PC-9 (cell line): ENCODE results near the gene FKBP1C. TPM values are rescaled to one million over a fixed set of nuclear protein-coding genes. Genes with fewer than 3 reads are reported as not detected.

Source experiments
- BruUV-seq: library from RNA; stranded (reverse); fragments of 400-500 nt; replicated peaks from 2 replicates; lab custom pipeline; 2021; lab: Mats Ljungman, UMichigan
- CTCF ChIA-PET: fragments of 300-600 bp; sonication (Branson Sonifier 250); formaldehyde crosslinking; loops from one replicate; lab custom pipeline; 2022; ENCODE audit warnings: antibody characterized with exemption; lab: Charles Lee
- POLR2A ChIA-PET: fragments of 300-600 bp; sonication (Branson Sonifier 250); formaldehyde crosslinking; loops from one replicate; lab custom pipeline; 2022; ENCODE audit warnings: antibody characterized with exemption; ENCODE audit not compliant: unreplicated experiment; lab: Charles Lee
- DNase-seq, 2 experiments: peaks; one replicate each; pipeline versions ENCODE4 v3.0.0 to v3.0.0-alpha.2; 2015 to 2022; ENCODE audit warnings: mixed read lengths in 1 of 2
- H2AFZ ChIP-seq: fragments of 200-600 bp; sonication (generic); 2 replicates; pipeline ENCODE4 v1.8.1; 2017; ENCODE audit warnings: antibody characterized with exemption
- H3F3A ChIP-seq: fragments of 200-600 bp; sonication (generic); 2 replicates; pipeline ENCODE4 v1.8.1; 2017; ENCODE audit warnings: antibody characterized with exemption, mild to moderate bottlenecking, low read depth; ENCODE audit not compliant: insufficient read depth
- H3K27ac ChIP-seq: fragments of 200-600 bp; sonication (generic); 2 replicates; pipeline ENCODE4 v1.6.1; 2016; ENCODE audit warnings: mixed run types
- H3K27me3 ChIP-seq: fragments of 200-600 bp; sonication (generic); 2 replicates; pipeline ENCODE4 v1.6.1; 2016; ENCODE audit warnings: low read depth, mixed run types; ENCODE audit not compliant: insufficient read depth
- H3K36me3 ChIP-seq: fragments of 200-600 bp; sonication (generic); 2 replicates; pipeline ENCODE4 v1.6.1; 2016; ENCODE audit warnings: low read depth, mixed run types
- H3K4me1 ChIP-seq: fragments of 200-600 bp; sonication (generic); replicated peaks from 2 replicates; pipeline ENCODE4 v1.6.1; 2016; ENCODE audit warnings: mixed run types; ENCODE audit not compliant: insufficient read depth
- H3K4me2 ChIP-seq: fragments of 200-600 bp; sonication (generic); 2 replicates; pipeline ENCODE4 v1.6.1; 2017; ENCODE audit warnings: mixed run types
- H3K4me3 ChIP-seq: fragments of 200-600 bp; sonication (generic); 2 replicates; pipeline ENCODE4 v1.6.1; 2016; ENCODE audit warnings: mixed run types
- H3K79me2 ChIP-seq: fragments of 200-600 bp; sonication (generic); 2 replicates; pipeline ENCODE4 v1.6.1; 2017; ENCODE audit warnings: low read depth, mixed run types
- H3K9me2 ChIP-seq: fragments of 200-600 bp; sonication (generic); 2 replicates; pipeline ENCODE4 v1.8.1; 2017; ENCODE audit warnings: mild to moderate bottlenecking; ENCODE audit not compliant: insufficient read depth
- H3K9me3 ChIP-seq: fragments of 200-600 bp; sonication (generic); 2 replicates; pipeline ENCODE4 v1.8.1; 2016; ENCODE audit warnings: low read depth; ENCODE audit not compliant: insufficient read depth
- H4K20me1 ChIP-seq: fragments of 200-600 bp; sonication (generic); 2 replicates; pipeline ENCODE4 v1.8.1; 2017; ENCODE audit not compliant: insufficient read depth
- EZH2 ChIP-seq: fragments of 200-600 bp; sonication (generic); IDR thresholded peaks from 2 replicates; pipeline ENCODE4 v1.8.0; 2017; ENCODE audit warnings: antibody characterized with exemption, low read depth
- intact Hi-C: fragments of 100-400 bp; cut with micrococcal nuclease; formaldehyde crosslinking; loops from one replicate; pipeline ENCODE4 v1.10.0; 2022; ENCODE audit not compliant: unreplicated experiment
- total RNA-seq: library from RNA; stranded (reverse); gene quantifications from 2 replicates; pipeline ENCODE4 v1.2.3, GENCODE V29; 2021
- TF ChIP-seq, protein P1 (sequence below): fragments of 200-600 bp; sonication (generic); conservative IDR thresholded peaks from 2 replicates; pipeline ENCODE4 v1.6.1; 2017; ENCODE audit warnings: mixed run types, antibody characterized with exemption, mild to moderate bottlenecking, moderate library complexity

FKBP1C gene
- total RNA-seq, 1 experiment from 2014 or later: 0.46 TPM

DNA sequence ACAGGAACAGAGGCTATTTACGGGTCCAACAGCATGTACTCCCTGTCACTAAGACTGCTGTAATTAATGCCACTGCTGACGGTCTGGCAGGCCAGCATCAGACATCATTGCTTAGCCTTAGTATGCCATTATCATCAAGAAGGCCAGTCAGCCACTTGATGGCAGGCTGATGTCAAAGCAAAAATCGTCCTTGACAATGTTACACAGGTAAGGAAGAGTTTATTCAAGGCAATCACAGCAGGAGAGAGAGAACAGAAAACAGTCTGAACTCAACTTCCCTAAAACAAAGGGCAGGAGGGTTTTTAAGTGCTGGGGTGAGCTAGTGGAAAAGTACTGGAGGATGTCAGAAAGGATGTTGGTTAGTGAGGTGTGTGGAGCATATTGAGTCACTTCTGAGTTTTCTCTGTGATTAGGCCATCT is 25.1 kb downstream of the FKBP1C start:
- no peaks in the 10 kb centered on the region for H3K79me2 ChIP-seq
- no peaks in the 10 kb centered on the region for H4K20me1 ChIP-seq
- no TSS peak for BruUV-seq
- H2AFZ ChIP-seq: no peak overlapping the region
- ChIA-PET CTCF (no interaction called here), POLR2A (no interaction called here)
- H3K9me2 ChIP-seq: no peaks in the 10 kb centered on the region
- H3K36me3 ChIP-seq: no peaks in the 10 kb centered on the region
- H3K4me2 ChIP-seq: no peak overlapping the region
- H3K27ac ChIP-seq: no peak overlapping the region
- no peak for DNase-seq
- no peak overlapping the region for H3K4me3 ChIP-seq
- intact Hi-C loops: no loop called here
- no peaks in the 10 kb centered on the region for H3K4me1 ChIP-seq
- no peaks in the 10 kb centered on the region for H3K9me3 ChIP-seq
- H3K27me3 ChIP-seq: no peaks in the 10 kb centered on the region
- H3F3A ChIP-seq: no peaks in the 10 kb centered on the region
- no peak for TF ChIP-seq EZH2
- TF ChIP-seq, protein P1, sequence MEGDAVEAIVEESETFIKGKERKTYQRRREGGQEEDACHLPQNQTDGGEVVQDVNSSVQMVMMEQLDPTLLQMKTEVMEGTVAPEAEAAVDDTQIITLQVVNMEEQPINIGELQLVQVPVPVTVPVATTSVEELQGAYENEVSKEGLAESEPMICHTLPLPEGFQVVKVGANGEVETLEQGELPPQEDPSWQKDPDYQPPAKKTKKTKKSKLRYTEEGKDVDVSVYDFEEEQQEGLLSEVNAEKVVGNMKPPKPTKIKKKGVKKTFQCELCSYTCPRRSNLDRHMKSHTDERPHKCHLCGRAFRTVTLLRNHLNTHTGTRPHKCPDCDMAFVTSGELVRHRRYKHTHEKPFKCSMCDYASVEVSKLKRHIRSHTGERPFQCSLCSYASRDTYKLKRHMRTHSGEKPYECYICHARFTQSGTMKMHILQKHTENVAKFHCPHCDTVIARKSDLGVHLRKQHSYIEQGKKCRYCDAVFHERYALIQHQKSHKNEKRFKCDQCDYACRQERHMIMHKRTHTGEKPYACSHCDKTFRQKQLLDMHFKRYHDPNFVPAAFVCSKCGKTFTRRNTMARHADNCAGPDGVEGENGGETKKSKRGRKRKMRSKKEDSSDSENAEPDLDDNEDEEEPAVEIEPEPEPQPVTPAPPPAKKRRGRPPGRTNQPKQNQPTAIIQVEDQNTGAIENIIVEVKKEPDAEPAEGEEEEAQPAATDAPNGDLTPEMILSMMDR: no peak

- TF ChIP-seq, protein P1: no peak
- TF ChIP-seq EZH2: no peak
- no peaks in the 10 kb centered on the region for H3K9me3 ChIP-seq
- H3K27me3 ChIP-seq: no peaks in the 10 kb centered on the region
- no peaks in the 10 kb centered on the region for H3K36me3 ChIP-seq
- ChIA-PET POLR2A (no interaction called here), CTCF (no interaction called here)
- H3K79me2 ChIP-seq: no peaks in the 10 kb centered on the region
- H4K20me1 ChIP-seq: no peaks in the 10 kb centered on the region
- H3K9me2 ChIP-seq: no peaks in the 10 kb centered on the region
- no peak overlapping the region for H3K4me3 ChIP-seq
- no peaks in the 10 kb centered on the region for H3F3A ChIP-seq
- H3K4me2 ChIP-seq: no peak overlapping the region
- BruUV-seq: no TSS peak
- no peak for DNase-seq
- H3K4me1 ChIP-seq: no peaks in the 10 kb centered on the region
- no peak overlapping the region for H2AFZ ChIP-seq
- intact Hi-C loops: no loop called here
- no peak overlapping the region for H3K27ac ChIP-seq
Measured at GRCh38 chr6:63245420-63245819, 34.2 kb downstream of the FKBP1C start.

DNA sequence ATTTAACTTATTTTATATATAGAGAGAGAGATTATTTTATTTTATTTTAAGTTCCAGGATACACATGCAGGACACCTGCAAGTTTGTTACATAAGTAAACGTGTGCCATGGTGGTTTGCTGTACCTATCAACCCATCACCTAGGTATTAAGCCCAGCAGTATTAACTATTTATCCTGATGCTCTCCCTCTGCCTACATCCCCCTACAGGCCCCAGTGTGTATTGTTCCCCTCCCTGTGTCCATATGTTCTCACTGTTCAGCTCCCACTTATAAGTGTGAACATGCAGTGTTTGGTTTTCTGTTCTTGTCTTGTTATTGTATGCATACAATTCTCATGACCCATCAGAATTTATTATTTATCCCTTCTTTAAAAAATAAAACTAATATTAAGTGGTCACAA is 34.6 kb downstream of the FKBP1C start:
- H3K36me3 ChIP-seq: no peaks in the 10 kb centered on the region
- no peaks in the 10 kb centered on the region for H3K79me2 ChIP-seq
- POLR2A ChIA-PET: no interaction called here
- H3F3A ChIP-seq: no peaks in the 10 kb centered on the region
- no peak overlapping the region for H3K4me3 ChIP-seq
- no peaks in the 10 kb centered on the region for H3K9me3 ChIP-seq
- TF ChIP-seq, protein P1: peak; percentile 34; the same call in 1 of the 2 replicates
- TF ChIP-seq EZH2: no peak
- intact Hi-C loops: no loop called here
- no peak overlapping the region for H3K27ac ChIP-seq
- H3K9me2 ChIP-seq: no peaks in the 10 kb centered on the region
- H2AFZ ChIP-seq: no peak overlapping the region
- no peaks in the 10 kb centered on the region for H3K4me1 ChIP-seq
- no peaks in the 10 kb centered on the region for H3K27me3 ChIP-seq
- no peaks in the 10 kb centered on the region for H4K20me1 ChIP-seq
- BruUV-seq: no TSS peak
- H3K4me2 ChIP-seq: no peak overlapping the region
- CTCF ChIA-PET: no interaction called here
- DNase-seq: no peak
